Dendritic cell treated with granulocyte-macrophage colony-stimulating factor and Interleukin-4, amounts not matched to agents 40 ng/mL and 50 ng/mL, for 4 days (primary cell): ENCODE results near the gene PTPRN2.

ENCODE experiments used
- H3K27ac Mint-ChIP-seq: one replicate; pipeline ENCODE4 v1.8.0; 2022; ENCODE audit warnings: mild to moderate bottlenecking, mixed read lengths
- H3K27me3 Mint-ChIP-seq: one replicate; pipeline ENCODE4 v1.8.0; 2022; ENCODE audit warnings: mild to moderate bottlenecking, mixed read lengths
- H3K36me3 Mint-ChIP-seq: one replicate; pipeline ENCODE4 v1.8.0; 2022; ENCODE audit warnings: low read depth, mixed read lengths
- H3K4me1 Mint-ChIP-seq: one replicate; pipeline ENCODE4 v1.8.0; 2022; ENCODE audit warnings: low read depth, mixed read lengths
- H3K4me3 Mint-ChIP-seq: one replicate; pipeline ENCODE4 v1.8.0; 2022; ENCODE audit warnings: mild to moderate bottlenecking, moderate library complexity, mixed read lengths
- H3K9me3 Mint-ChIP-seq: one replicate; pipeline ENCODE4 v1.8.0; 2022; ENCODE audit warnings: mixed read lengths
- intact Hi-C: fragments of 100-400 bp; cut with micrococcal nuclease; formaldehyde crosslinking; loops from one replicate; pipeline ENCODE4 v1.15.0; 2022

PTPRN2 gene

GRCh38 chr7:158474488-158474887 is 113.1 kb downstream of the PTPRN2 start:
- no peaks in the 10 kb centered on the region for H3K36me3 Mint-ChIP-seq
- H3K27me3 Mint-ChIP-seq, result peaks cover 20% of the 10 kb centered on the region
- H3K9me3 Mint-ChIP-seq, result no peaks in the 10 kb centered on the region
- intact Hi-C loops, result no loop called here
- H3K27ac Mint-ChIP-seq, result no peak overlapping the region
- peaks cover 27% of the 10 kb centered on the region for H3K4me1 Mint-ChIP-seq
- H3K4me3 Mint-ChIP-seq, result no peak overlapping the region

GRCh38 chr7:158473946-158474345 is 113.7 kb downstream of the PTPRN2 start:
- Mint-ChIP-seq H3K27ac (no peak overlapping the region), H3K36me3 (no peaks in the 10 kb centered on the region), H3K27me3 (peaks cover 18% of the 10 kb centered on the region), H3K4me1 (peaks cover 32% of the 10 kb centered on the region), H3K4me3 (no peak overlapping the region), H3K9me3 (no peaks in the 10 kb centered on the region)
- intact Hi-C loops, result no loop called here

DNA sequence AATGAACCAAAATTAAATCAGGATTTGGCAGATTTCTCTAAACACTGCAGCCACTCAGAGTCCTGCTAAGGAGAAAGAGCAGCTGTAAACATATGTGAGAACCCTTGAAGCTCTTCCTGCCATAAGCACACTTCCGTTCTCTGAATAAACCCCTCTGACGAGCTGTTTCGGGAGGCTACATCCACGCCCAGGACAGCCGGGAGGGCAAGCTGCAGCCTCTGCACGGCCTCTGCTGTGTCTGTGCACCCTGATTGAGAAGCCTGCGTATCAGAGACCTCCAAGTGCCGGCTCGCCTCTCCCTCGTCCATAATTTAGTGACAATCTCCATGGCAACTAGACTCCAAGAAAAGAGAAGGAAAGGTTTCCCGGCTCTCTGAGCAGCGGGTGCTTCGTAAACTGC is 114.4 kb downstream of the PTPRN2 start:
- no peaks in the 10 kb centered on the region for H3K36me3 Mint-ChIP-seq
- peaks cover 37% of the 10 kb centered on the region for H3K4me1 Mint-ChIP-seq
- no peaks in the 10 kb centered on the region for H3K9me3 Mint-ChIP-seq
- H3K27ac Mint-ChIP-seq, result no peak overlapping the region
- H3K4me3 Mint-ChIP-seq, result no peak overlapping the region
- intact Hi-C loops, result no loop called here
- peaks cover 18% of the 10 kb centered on the region for H3K27me3 Mint-ChIP-seq

DNA sequence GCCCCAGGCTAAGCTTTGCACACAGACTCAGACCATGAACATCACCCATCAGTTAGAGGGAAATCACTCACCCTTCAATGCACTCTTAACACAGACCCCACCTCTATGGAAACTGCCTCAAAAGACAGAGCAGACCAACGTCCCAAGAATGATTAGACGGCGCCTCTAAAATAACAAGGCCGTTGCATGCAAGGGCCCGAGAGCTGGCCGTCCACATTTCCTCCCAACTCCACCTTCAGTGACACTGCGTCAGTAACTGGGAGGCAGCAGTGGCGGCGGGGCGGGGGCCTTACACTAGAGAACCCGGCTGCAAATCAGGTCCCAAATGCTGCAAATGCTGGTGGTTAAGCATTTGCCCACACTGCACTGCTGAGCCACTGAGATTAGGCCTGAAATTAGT is 115.0 kb downstream of the PTPRN2 start:
- H3K27me3 Mint-ChIP-seq, result peaks cover 14% of the 10 kb centered on the region
- H3K27ac Mint-ChIP-seq, result no peak overlapping the region
- intact Hi-C loops, result no loop called here
- peaks cover 37% of the 10 kb centered on the region for H3K4me1 Mint-ChIP-seq
- H3K36me3 Mint-ChIP-seq, result no peaks in the 10 kb centered on the region
- no peaks in the 10 kb centered on the region for H3K9me3 Mint-ChIP-seq
- no peak overlapping the region for H3K4me3 Mint-ChIP-seq

- Mint-ChIP-seq H3K4me3 (no peak overlapping the region), H3K27ac (no peak overlapping the region), H3K36me3 (no peaks in the 10 kb centered on the region), H3K27me3 (peaks cover 14% of the 10 kb centered on the region), H3K4me1 (peaks cover 37% of the 10 kb centered on the region), H3K9me3 (no peaks in the 10 kb centered on the region)
- intact Hi-C loops, result no loop called here
These were observed 115.9 kb downstream of the PTPRN2 start for GRCh38 chr7:158471716-158472115.

GRCh38 chr7:158470336-158470735 is 117.3 kb downstream of the PTPRN2 start:
- H3K36me3 Mint-ChIP-seq, result no peaks in the 10 kb centered on the region
- H3K4me1 Mint-ChIP-seq, result peaks cover 37% of the 10 kb centered on the region
- no peak overlapping the region for H3K4me3 Mint-ChIP-seq
- no peak overlapping the region for H3K27ac Mint-ChIP-seq
- H3K27me3 Mint-ChIP-seq, result peaks cover 9% of the 10 kb centered on the region
- intact Hi-C loops, result no loop called here
- H3K9me3 Mint-ChIP-seq, result no peaks in the 10 kb centered on the region

DNA sequence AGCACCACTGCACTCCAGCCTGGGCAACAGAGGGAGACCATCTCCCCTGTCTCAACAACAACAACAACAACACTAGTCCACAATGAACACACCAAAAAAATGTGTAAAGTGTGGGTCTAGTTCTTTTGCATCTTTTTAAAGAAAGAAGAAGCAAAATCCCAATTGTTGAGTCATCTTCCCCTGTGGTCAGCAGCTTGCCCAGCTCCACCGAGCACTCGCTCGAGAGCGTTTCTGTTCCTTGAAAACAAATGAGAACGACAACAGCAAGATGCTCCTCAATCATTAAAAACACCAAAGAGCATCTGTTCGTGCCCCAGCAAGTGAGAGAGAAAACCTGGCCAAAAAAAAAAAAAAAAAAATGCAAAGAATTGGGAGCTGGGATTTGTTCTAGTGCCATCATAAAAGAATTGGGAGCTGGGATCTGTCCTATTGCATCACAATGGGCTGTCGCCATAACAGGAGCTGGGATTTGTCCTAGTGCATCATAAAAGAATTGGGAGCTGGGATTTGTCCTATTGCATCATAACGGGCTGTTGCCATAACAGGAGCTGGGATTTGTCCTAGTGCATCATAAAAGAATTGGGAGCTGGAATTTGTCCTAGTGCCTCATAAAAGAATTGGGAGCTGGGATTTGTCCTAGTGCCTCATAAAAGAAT is 118.1 kb downstream of the PTPRN2 start:
- H3K4me1 Mint-ChIP-seq, result peaks cover 37% of the 10 kb centered on the region
- H3K36me3 Mint-ChIP-seq, result no peaks in the 10 kb centered on the region
- H3K27ac Mint-ChIP-seq, result no peak overlapping the region
- peaks cover 9% of the 10 kb centered on the region for H3K27me3 Mint-ChIP-seq
- intact Hi-C loops, result no loop called here
- no peak overlapping the region for H3K4me3 Mint-ChIP-seq
- H3K9me3 Mint-ChIP-seq, result no peaks in the 10 kb centered on the region

DNA sequence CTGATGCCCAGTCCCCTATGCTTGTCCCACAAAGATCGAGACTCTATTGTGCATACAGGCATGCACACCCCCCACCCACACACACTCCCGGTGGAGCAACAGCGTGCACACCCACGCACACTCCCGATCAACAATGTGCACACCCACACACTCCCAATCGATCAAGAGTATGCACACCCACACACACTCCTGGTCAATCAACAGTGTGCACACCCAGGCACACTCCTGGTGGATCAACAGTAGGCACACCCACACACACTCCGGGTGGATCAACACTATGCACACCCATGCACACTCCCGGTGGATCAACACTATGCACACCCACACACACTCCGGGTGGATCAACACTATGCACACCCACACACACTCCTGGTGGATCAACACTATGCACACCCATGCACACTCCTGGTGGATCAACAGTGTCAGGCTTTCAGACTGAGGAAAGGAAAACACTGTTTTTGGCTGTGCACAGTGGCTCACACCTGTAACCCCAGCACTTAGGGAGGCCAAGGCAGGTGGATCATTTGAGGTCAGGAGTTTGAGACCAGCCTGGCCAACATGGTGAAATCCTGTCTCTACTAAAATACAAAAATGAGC is 118.8 kb downstream of the PTPRN2 start:
- H3K4me1 Mint-ChIP-seq, result peaks cover 37% of the 10 kb centered on the region
- H3K36me3 Mint-ChIP-seq, result no peaks in the 10 kb centered on the region
- no peak overlapping the region for H3K4me3 Mint-ChIP-seq
- peaks cover 9% of the 10 kb centered on the region for H3K27me3 Mint-ChIP-seq
- no peaks in the 10 kb centered on the region for H3K9me3 Mint-ChIP-seq
- intact Hi-C loops, result no loop called here
- H3K27ac Mint-ChIP-seq, result no peak overlapping the region

DNA sequence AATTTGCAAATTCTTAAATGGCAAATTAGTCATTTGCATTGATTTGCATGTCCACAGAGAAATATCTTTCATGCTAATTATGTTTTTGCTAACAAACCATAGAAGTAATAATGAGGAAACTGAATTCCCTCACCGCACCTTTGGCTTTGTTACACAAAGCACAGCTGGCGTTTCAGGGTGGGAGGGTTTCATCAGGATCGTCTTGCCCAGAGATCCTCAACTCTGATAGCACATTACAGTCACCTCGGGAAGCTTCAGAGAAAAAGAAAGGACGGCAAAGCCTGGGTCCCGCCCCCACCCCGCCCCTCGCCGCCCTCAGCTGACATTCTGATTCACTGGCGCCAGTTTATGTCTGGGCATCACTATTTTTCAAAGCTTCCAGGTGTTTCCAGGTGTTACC is 119.4 kb downstream of the PTPRN2 start:
- Mint-ChIP-seq H3K4me3 (no peak overlapping the region), H3K4me1 (peaks cover 34% of the 10 kb centered on the region), H3K27ac (no peak overlapping the region), H3K36me3 (no peaks in the 10 kb centered on the region), H3K9me3 (no peaks in the 10 kb centered on the region), H3K27me3 (peaks cover 8% of the 10 kb centered on the region)
- intact Hi-C loops, result no loop called here

GRCh38 chr7:158467562-158467961 is 120.1 kb downstream of the PTPRN2 start:
- Mint-ChIP-seq H3K4me3 (no peak overlapping the region), H3K36me3 (no peaks in the 10 kb centered on the region), H3K27me3 (peaks cover 7% of the 10 kb centered on the region), H3K4me1 (peaks cover 30% of the 10 kb centered on the region), H3K9me3 (no peaks in the 10 kb centered on the region), H3K27ac (no peak overlapping the region)
- intact Hi-C loops, result no loop called here

GRCh38 chr7:158463317-158463716 is 124.3 kb downstream of the PTPRN2 start:
- H3K9me3 Mint-ChIP-seq, result no peaks in the 10 kb centered on the region
- no peak overlapping the region for H3K4me3 Mint-ChIP-seq
- H3K27ac Mint-ChIP-seq, result no peak overlapping the region
- no peaks in the 10 kb centered on the region for H3K4me1 Mint-ChIP-seq
- intact Hi-C loops, result no loop called here
- H3K36me3 Mint-ChIP-seq, result no peaks in the 10 kb centered on the region
- peaks cover 11% of the 10 kb centered on the region for H3K27me3 Mint-ChIP-seq

GRCh38 chr7:158461824-158462223 is 125.8 kb downstream of the PTPRN2 start:
- Mint-ChIP-seq H3K27ac (no peak overlapping the region), H3K9me3 (no peaks in the 10 kb centered on the region), H3K36me3 (no peaks in the 10 kb centered on the region), H3K4me1 (no peaks in the 10 kb centered on the region), H3K4me3 (no peak overlapping the region), H3K27me3 (peaks cover 8% of the 10 kb centered on the region)
- intact Hi-C loops, result no loop called here

DNA sequence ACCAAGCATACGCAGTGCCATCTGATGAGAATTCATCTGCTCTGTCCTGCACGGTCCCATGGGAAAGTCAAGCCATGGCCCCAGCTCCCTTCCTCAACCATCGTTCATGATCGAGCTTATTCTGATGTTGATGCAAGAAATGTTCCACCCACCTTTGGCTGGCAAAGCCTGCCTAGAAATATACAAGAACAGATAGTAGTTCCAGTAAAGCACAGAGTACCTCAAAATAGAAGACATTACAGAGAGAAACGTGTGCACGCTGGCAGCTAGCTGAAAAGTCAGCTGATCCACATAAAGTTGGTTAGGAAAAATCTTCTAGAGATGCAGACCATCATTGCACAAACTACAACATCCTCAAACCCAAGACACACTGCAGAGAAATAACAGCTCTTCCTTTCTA is 127.0 kb downstream of the PTPRN2 start:
- intact Hi-C loops, result no loop called here
- Mint-ChIP-seq H3K9me3 (no peaks in the 10 kb centered on the region), H3K4me3 (no peak overlapping the region), H3K27me3 (peaks cover 5% of the 10 kb centered on the region), H3K27ac (no peak overlapping the region), H3K4me1 (no peaks in the 10 kb centered on the region), H3K36me3 (no peaks in the 10 kb centered on the region)

- intact Hi-C loops, result no loop called here
These were observed 128.8 kb downstream of the PTPRN2 start for GRCh38 chr7:158458716-158459282.

DNA sequence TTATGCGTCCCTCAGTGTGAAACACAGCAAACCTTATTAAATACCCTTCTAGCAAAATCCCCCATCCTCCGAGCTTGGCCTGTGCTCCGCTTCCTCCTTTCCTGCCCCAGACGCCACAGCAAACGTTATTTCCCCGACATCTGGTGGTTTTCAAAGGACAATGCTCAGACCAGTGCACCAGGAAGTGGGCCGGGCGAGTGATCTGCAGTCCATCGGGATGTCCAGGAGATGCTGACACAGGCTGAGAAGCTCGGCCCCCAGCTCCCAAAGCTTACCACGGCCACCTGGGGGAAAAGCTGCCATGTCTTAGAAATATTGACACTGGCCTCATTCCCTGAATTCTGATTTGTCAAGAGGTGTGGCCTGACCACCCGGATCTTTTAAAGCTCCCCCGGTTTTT is 129.5 kb downstream of the PTPRN2 start:
- intact Hi-C loops, result no loop called here
- no peaks in the 10 kb centered on the region for H3K36me3 Mint-ChIP-seq
- H3K4me3 Mint-ChIP-seq, result no peak overlapping the region
- no peaks in the 10 kb centered on the region for H3K9me3 Mint-ChIP-seq
- no peak overlapping the region for H3K27ac Mint-ChIP-seq
- H3K27me3 Mint-ChIP-seq, result peaks cover 5% of the 10 kb centered on the region
- no peaks in the 10 kb centered on the region for H3K4me1 Mint-ChIP-seq

More at GRCh38 chr7:158458716-158459282, 128.8 kb downstream of the PTPRN2 start:
- Mint-ChIP-seq H3K4me1 (no peaks in the 10 kb centered on the region), H3K4me3 (no peak overlapping the region), H3K9me3 (no peaks in the 10 kb centered on the region), H3K27ac (no peak overlapping the region), H3K36me3 (no peaks in the 10 kb centered on the region), H3K27me3 (peaks cover 5% of the 10 kb centered on the region)
